Activated CD8-positive, alpha-beta memory T cell treated with anti-CD3 and anti-CD28 coated beads, Interleukin-2, amount 50 U/mL, for 1 hour (primary cell): ENCODE measurements around the gene UNC45A.

ENCODE experiments used
- DNase-seq: peaks from one replicate; pipeline ENCODE4 v3.0.0-alpha.2; 2020; ENCODE audit errors: extremely low read depth

UNC45A gene

DNA sequence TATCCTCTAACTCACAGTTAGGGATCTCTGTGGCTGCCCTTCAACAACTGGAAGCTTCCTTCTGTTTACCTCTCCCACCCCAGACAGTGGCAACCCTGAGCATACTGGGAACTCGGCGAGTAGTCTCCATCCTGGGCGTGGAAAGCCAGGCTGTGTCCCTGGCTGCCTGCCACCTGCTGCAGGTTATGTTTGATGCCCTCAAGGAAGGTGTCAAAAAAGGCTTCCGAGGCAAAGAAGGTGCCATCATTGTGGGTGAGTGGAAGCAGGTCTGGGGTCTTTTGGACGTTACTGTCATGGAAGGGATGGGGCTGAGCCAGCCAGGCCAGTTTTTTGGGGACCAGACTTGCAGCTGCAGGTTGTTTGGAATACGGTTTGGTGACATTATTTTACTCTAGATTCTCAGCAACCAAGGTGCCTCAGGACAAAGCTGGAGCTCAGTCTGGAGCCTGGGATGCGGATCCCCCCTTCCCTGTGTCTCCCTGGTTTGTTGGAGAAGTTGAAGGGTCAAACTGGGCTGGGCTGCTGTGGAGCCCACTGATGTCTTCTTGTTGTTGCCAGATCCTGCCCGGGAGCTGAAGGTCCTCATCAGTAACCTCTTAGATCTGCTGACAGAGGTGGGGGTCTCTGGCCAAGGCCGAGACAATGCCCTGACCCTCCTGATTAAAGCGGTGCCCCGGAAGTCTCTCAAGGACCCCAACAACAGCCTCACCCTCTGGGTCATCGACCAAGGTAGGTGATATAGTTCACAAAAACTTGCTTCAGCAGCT is 7.5 kb downstream of the UNC45A start:
- DNase-seq = no peak

GRCh38 chr15:90945091-90945490 is 10.0 kb downstream of the UNC45A start:
- no peak for DNase-seq

DNA sequence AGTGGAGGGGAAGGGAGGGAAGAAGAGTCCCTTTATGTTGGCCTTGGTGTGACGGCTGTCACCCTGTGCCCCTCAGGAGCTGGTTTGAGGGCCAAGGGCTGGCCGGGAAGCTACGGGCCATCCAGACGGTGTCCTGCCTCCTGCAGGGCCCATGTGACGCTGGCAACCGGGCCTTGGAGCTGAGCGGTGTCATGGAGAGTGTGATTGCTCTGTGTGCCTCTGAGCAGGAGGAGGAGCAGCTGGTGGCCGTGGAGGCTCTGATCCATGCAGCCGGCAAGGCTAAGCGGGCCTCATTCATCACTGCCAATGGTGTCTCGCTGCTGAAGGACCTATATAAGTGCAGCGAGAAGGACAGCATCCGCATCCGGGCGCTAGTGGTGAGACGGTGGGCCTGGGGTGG is 11.5 kb downstream of the UNC45A start:
- DNase-seq = no peak

- DNase-seq = no peak
Measured at GRCh38 chr15:90946941-90947576, 12.0 kb downstream of the UNC45A start.

GRCh38 chr15:90947577-90948357 is 12.7 kb downstream of the UNC45A start:
- no peak for DNase-seq

GRCh38 chr15:90948506-90948905 is 13.4 kb downstream of the UNC45A start:
- no peak for DNase-seq

DNA sequence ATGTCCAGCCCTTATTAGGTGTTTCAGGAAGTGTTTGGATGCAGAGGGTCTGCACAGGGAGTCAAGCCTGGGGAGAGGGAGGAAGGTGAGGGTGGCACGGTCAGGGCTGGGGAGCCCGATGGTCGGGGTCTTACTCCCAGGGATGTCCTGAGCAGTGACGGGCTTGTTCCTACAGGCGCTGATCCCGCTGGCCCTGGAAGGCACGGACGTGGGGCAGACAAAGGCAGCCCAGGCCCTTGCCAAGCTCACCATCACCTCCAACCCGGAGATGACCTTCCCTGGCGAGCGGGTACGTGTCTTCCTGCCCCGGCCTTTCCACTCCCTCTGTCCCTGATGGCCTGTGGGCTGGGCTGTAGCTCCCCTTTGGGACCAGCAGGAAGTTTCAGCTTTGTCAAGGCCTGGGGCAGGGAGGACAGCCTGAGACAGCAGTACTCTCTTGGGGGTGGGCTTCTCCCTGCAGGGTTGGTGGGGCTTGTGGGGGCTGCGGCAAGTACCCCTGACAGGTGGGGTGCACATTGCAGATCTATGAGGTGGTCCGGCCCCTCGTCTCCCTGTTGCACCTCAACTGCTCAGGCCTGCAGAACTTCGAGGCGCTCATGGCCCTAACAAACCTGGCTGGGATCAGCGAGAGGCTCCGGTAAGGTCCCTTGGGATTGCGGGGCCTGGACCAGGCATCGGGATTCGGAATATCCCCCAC is 15.0 kb downstream of the UNC45A start:
- no peak for DNase-seq

DNA sequence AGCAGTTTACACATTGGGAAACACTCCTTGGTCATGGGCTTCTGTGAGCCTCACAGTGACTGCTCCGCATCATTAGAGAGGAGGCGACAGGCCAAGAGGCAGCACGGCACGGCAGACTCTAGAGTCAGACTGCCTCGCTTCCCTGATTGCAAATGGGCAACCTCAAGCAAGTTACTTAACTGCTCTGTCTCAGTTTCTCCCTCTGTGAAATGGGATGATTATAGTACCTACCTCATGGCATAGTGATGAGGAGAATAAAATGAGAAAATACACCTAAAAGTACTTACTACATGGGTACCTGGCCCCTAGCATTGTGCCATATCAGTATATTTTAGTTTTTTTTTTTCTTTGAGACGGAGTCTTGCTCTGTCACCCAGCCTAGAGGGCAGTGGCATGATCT is 15.6 kb downstream of the UNC45A start:
- DNase-seq = no peak

GRCh38 chr15:90952901-90953677 is 18.0 kb downstream of the UNC45A start:
- DNase-seq = no peak

DNA sequence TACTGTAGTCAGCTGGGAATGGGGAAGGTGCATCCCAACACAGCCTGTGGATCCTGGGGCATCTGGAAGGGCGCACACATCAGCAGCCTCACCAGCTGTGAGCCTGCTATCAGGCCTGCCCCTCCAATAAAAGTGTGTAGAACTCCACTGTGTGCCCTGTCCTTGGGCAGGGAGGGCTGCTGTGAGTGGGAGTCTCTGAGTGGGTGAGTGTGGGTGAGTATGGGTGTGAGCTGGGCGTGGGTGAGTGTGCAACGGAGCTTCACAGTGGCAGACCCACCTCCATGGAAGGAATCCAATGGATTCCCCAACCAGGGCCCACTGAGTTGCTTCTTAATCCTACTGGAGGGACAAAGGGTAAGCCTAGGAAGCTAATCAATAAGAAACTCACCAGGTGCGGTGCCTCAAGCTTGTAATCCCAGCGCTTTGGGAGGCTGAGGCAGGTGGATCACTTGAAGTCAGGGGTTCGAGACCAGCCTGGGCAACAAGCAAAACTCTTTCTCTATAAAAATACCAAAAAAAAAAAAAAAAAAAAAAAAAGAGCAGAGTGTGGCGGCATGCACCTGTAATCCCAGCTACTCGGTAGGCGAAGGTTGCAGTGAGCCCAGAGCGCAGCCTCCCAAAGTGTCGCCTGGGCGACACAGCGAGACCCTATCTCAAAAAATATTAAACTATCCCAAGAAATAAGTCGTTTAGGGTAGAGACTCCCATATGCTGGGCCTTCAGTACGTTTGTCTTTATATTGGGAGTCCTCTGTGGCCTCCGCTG is 19.0 kb downstream of the UNC45A start:
- DNase-seq = no peak

GRCh38 chr15:90954712-90955623 is 19.9 kb downstream of the UNC45A start, which contains the start of gene RCCD1:
TSS of gene RCCD1 (plus strand) at chr15:90954884. CDS start at chr15:90956735, 1,851 bp downstream.
- peak; percentile 48 for DNase-seq

DNA sequence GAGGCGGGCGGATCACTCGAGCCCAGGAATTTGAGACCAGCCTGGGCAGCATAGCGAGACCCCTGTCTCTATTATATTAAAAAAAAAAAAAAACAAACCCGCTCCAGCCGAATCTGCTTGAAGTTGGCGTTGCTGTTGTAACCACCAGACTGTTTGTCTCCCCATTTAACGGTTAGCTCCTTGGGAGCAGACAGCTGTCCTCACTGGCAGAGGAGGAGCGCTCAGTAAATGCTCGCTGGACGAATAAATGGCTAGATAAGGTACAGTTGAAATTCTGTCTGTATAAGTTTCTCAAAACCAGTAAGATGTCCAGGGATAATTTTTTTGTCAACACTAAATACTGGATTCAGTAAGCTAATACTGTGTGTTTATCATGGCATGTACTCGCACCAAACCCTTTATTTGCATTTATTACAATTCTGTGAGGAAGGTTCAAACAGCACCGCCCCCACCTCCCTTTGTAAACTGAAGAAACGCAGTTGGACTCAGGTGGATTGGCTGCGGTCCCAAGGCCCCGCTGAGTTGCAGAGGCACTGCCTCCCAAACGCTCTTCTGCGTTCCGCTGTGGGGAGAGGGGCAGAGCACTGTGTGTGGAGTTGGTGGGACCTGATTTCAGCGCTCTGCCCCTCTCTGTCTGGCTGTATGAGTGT is 20.7 kb downstream of the UNC45A start:
- DNase-seq = no peak

DNA sequence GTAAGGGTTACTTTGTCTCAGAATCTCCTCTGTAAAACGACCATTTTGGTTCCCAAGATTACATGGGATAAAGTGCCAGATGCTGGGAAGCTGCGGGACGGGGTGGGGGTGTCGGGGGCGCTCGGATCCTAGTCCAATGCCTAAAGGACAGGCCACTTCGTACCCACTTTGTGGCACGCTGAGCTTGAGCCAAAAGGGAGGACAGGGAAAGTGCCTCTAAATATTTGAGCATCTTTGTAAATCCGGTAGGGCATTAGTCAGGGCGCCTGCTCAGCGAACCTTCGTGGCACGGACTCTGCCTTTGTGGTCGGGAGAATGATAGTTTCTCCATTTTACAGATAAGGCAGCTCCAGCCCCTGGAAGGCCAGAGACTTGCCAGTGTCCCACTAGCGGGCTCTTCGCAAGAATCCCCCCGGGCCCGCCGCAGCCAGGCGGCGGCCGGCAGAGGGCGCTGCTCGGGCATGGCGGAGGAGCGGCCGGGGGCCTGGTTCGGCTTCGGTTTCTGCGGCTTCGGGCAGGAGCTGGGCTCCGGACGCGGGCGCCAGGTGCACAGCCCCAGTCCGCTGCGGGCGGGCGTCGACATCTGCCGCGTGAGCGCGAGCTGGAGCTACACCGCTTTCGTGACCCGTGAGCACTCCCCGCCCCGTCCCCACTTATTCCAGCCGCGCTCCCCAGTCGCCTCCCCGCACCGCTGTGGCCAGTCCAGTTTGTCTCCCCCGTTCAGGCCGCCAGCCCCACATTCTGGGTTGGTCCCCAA is 21.4 kb downstream of the UNC45A start:
- DNase-seq = no peak

- DNase-seq = no peak
Measured at GRCh38 chr15:90957031-90957790, 22.1 kb downstream of the UNC45A start.

- DNase-seq = no peak
Measured at GRCh38 chr15:90957791-90958190, 22.7 kb downstream of the UNC45A start.

- no peak for DNase-seq
Measured at GRCh38 chr15:90959028-90959595, 24.0 kb downstream of the UNC45A start.

DNA sequence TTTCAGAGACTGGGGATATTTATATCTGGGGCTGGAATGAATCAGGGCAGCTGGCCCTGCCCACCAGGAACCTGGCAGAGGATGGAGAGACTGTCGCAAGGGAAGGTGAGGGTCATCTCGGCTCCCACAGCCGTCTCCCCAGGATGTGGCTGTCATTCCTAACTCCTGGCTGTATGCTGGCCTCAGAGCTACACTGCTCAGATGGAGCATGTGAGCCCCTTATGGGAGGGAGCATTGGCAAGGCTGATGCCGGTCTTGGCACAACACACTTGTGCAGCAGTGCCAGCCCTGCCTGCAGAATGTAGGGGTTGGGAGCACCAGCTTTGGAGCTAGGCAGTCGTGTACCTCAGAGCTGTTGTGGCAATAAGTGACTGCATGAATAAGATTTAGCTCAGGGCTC is 24.8 kb downstream of the UNC45A start:
- no peak for DNase-seq
